H1 (cell line): ENCODE results near the gene TXLNA. TPM values are rescaled to one million over a fixed set of nuclear protein-coding genes. Genes with fewer than 3 reads are reported as not detected.

Source experiments
- CTCF ChIA-PET: fragments of 300-600 bp; sonication (Branson Sonifier 250); formaldehyde crosslinking; loops from one replicate; lab custom pipeline; 2021; ENCODE audit not compliant: partially characterized antibody; lab: Charles Lee
- POLR2A ChIA-PET: fragments of 300-600 bp; sonication (Branson Sonifier 250); formaldehyde crosslinking; loops from one replicate; lab custom pipeline; 2021; ENCODE audit warnings: inconsistent platforms; ENCODE audit not compliant: partially characterized antibody; lab: Charles Lee
- DNase-seq, 2 experiments: peaks; one replicate each; pipeline versions ENCODE4 v3.0.0 to v3.0.0-alpha.2; 2010 to 2022; ENCODE audit warnings: low spot score in 2 of 2, low read depth in 1 of 2, mixed read lengths in 1 of 2
- FAIRE-seq: peaks from 2 replicates; lab custom pipeline; 2011; peaks lifted over from hg19 to GRCh38; lab: Jason Lieb, UNC
- H2AFZ ChIP-seq: 2 replicates; pipeline ENCODE4 v1.8.1; 2012; ENCODE audit warnings: low read length, inconsistent platforms
- H2AK5ac ChIP-seq: 2 replicates; pipeline ENCODE4 v1.6.1; 2013; ENCODE audit warnings: low read depth, low read length
- H2BK120ac ChIP-seq: replicated peaks from 2 replicates; pipeline ENCODE3; 2013; ENCODE audit warnings: low read depth, low read length, inconsistent platforms
- H2BK12ac ChIP-seq: 2 replicates; pipeline ENCODE4 v1.6.1; 2013; ENCODE audit warnings: low read depth, low read length
- H2BK15ac ChIP-seq: 2 replicates; pipeline ENCODE4 v1.6.1; 2013; ENCODE audit warnings: low read length
- H2BK20ac ChIP-seq: 2 replicates; pipeline ENCODE4 v1.6.1; 2013; ENCODE audit warnings: low read length
- H2BK5ac ChIP-seq: 2 replicates; pipeline ENCODE4 v1.6.1; 2013; ENCODE audit warnings: low read depth, low read length
- H3K14ac ChIP-seq: 2 replicates; pipeline ENCODE4 v1.6.1; 2013; ENCODE audit warnings: inconsistent platforms; ENCODE audit not compliant: insufficient read length
- H3K18ac ChIP-seq: 2 replicates; pipeline ENCODE4 v1.6.1; 2013; ENCODE audit warnings: low read length; ENCODE audit errors: extremely low read depth
- H3K23ac ChIP-seq: 2 replicates; pipeline ENCODE4 v1.6.1; 2013; ENCODE audit warnings: inconsistent platforms; ENCODE audit not compliant: insufficient read length
- H3K23me2 ChIP-seq: 2 replicates; pipeline ENCODE4 v1.6.1; 2013; ENCODE audit warnings: low read depth, low read length
- H3K27ac ChIP-seq: 2 replicates; pipeline ENCODE4 v1.6.1; 2011; ENCODE audit warnings: low read depth, low read length, inconsistent platforms
- H3K27me3 ChIP-seq, 4 experiments: replicated peaks in 1 of 4; 1 replicate in 1 of 4; 2 replicates in 3 of 4; pipeline versions ENCODE4 v1.6.1 to v1.8.1; 2011 to 2013; ENCODE audit warnings: low read length in 3 of 4, mild to moderate bottlenecking in 3 of 4, inconsistent platforms in 2 of 4, mixed read lengths in 2 of 4, moderate library complexity in 1 of 4; ENCODE audit not compliant: control insufficient read depth in 3 of 4, insufficient read depth in 3 of 4; ENCODE audit errors: extremely low read depth in 1 of 4
- H3K36me3 ChIP-seq, 4 experiments: 2 replicates each; pipeline versions ENCODE4 v1.6.1 to v1.8.1; 2011 to 2013; ENCODE audit warnings: mild to moderate bottlenecking in 4 of 4, low read length in 3 of 4, moderate library complexity in 2 of 4, control low read depth in 1 of 4, inconsistent platforms in 1 of 4; ENCODE audit not compliant: insufficient read depth in 4 of 4, control insufficient read depth in 2 of 4
- H3K4ac ChIP-seq: replicated peaks from 2 replicates; pipeline ENCODE3; 2013; ENCODE audit warnings: low read length, low read depth, mixed read lengths, inconsistent platforms; ENCODE audit not compliant: insufficient read length
- H3K4me1 ChIP-seq, 4 experiments: replicated peaks in 1 of 4; 1 replicate in 1 of 4; 2 replicates in 3 of 4; pipeline versions ENCODE4 v1.6.1 to v1.8.1; 2011 to 2013; ENCODE audit warnings: low read length in 3 of 4, inconsistent platforms in 2 of 4, mixed read lengths in 1 of 4; ENCODE audit not compliant: insufficient read depth in 4 of 4, control insufficient read depth in 3 of 4
- H3K4me2 ChIP-seq, 2 experiments: 2 replicates each; pipeline versions ENCODE4 v1.6.1 to v1.8.1; 2011 to 2013; ENCODE audit warnings: low read depth in 2 of 2, low read length in 2 of 2, control low read depth in 1 of 2, inconsistent platforms in 1 of 2, mild to moderate bottlenecking in 1 of 2; ENCODE audit not compliant: insufficient read depth in 1 of 2
- H3K4me3 ChIP-seq, 4 experiments: fragments of 200-600, 300-600 bp in 1 of 4; sonication (generic), shearing (Covaris generic), sonication (Bioruptor Twin) in 1 of 4; 2 replicates each; pipeline versions ENCODE4 v1.5.1 to v1.8.1; 2011 to 2016; ENCODE audit warnings: low read length in 4 of 4, low read depth in 3 of 4, control low read depth in 2 of 4, inconsistent platforms in 2 of 4, mild to moderate bottlenecking in 2 of 4, mixed read lengths in 1 of 4, moderate library complexity in 1 of 4; ENCODE audit not compliant: insufficient read depth in 2 of 4; ENCODE audit errors: extremely low read depth in 1 of 4
- H3K56ac ChIP-seq: replicated peaks from 2 replicates; pipeline ENCODE3; 2013; ENCODE audit warnings: low read depth, mild to moderate bottlenecking, mixed read lengths, low read length, inconsistent platforms; ENCODE audit not compliant: insufficient read length
- H3K79me1 ChIP-seq: 2 replicates; pipeline ENCODE4 v1.6.1; 2013; ENCODE audit warnings: low read depth, low read length, control low read depth
- H3K79me2 ChIP-seq, 2 experiments: 2 replicates each; pipeline versions ENCODE4 v1.6.1 to v1.8.1; 2012 to 2013; ENCODE audit warnings: low read length in 2 of 2, mild to moderate bottlenecking in 2 of 2, inconsistent platforms in 1 of 2; ENCODE audit not compliant: insufficient read depth in 2 of 2, control insufficient read depth in 1 of 2
- H3K9ac ChIP-seq, 4 experiments: replicated peaks in 1 of 4; 1 replicate in 1 of 4; 2 replicates in 3 of 4; pipeline versions ENCODE4 v1.6.1 to v1.8.1; 2011 to 2013; ENCODE audit warnings: low read depth in 3 of 4, low read length in 3 of 4, control low read depth in 2 of 4, mild to moderate bottlenecking in 2 of 4, moderate library complexity in 2 of 4, inconsistent platforms in 1 of 4; ENCODE audit errors: extremely low read depth in 1 of 4
- H3K9me3 ChIP-seq, 2 experiments: 2 replicates each; pipeline versions ENCODE4 v1.6.1 to v1.8.1; 2012 to 2013; ENCODE audit warnings: mild to moderate bottlenecking in 2 of 2, moderate library complexity in 2 of 2, control low read depth in 1 of 2, inconsistent platforms in 1 of 2, low read depth in 1 of 2, low read length in 1 of 2, mixed read lengths in 1 of 2; ENCODE audit not compliant: insufficient read depth in 2 of 2
- H4K20me1 ChIP-seq, 2 experiments: replicated peaks in 1 of 2; 2 replicates each; pipeline versions ENCODE3 to v1.8.1; 2011 to 2013; ENCODE audit warnings: inconsistent platforms in 2 of 2, low read length in 2 of 2, mild to moderate bottlenecking in 1 of 2; ENCODE audit not compliant: insufficient read depth in 2 of 2, control insufficient read depth in 1 of 2
- H4K5ac ChIP-seq: 2 replicates; pipeline ENCODE4 v1.6.1; 2013; ENCODE audit warnings: low read length, low read depth, mixed read lengths, inconsistent platforms; ENCODE audit not compliant: insufficient read length
- H4K8ac ChIP-seq: 2 replicates; pipeline ENCODE4 v1.8.0; 2013; ENCODE audit warnings: mild to moderate bottlenecking, moderate library complexity, low read length, inconsistent platforms; ENCODE audit not compliant: insufficient read depth; ENCODE audit errors: extremely low read depth
- H4K91ac ChIP-seq: replicated peaks from 2 replicates; pipeline ENCODE3; 2013; ENCODE audit warnings: low read length, mixed read lengths, inconsistent platforms; ENCODE audit not compliant: insufficient read length
- HDAC2 ChIP-seq, 2 experiments: fragments of 300-600 bp in 1 of 2; sonication (generic) in 1 of 2; IDR thresholded peaks; 2 replicates each; pipeline ENCODE4 v1.6.1; 2011 to 2012; ENCODE audit warnings: low read depth in 2 of 2, low read length in 2 of 2, mild to moderate bottlenecking in 2 of 2, moderate library complexity in 2 of 2, borderline replicate concordance in 1 of 2, inconsistent platforms in 1 of 2
- JUN ChIP-seq: IDR thresholded peaks from 2 replicates; pipeline ENCODE4 v1.6.1; 2011; ENCODE audit warnings: low read depth, mild to moderate bottlenecking, improper control_type of control experiment, low read length
- MAX ChIP-seq: IDR thresholded peaks from 2 replicates; pipeline ENCODE4 v1.6.1; 2012; ENCODE audit warnings: inconsistent platforms
- RBBP5 ChIP-seq: IDR thresholded peaks from 2 replicates; pipeline ENCODE4 v1.7.1; 2012; ENCODE audit warnings: low read depth, mild to moderate bottlenecking, inconsistent platforms, low read length, moderate library complexity, borderline replicate concordance
- RNF2 ChIP-seq: fragments of 200-900, 300-1000 bp; sonication (generic); IDR thresholded peaks from 2 replicates; pipeline ENCODE4 v1.7.1; 2016; ENCODE audit warnings: borderline replicate concordance, low read depth, mild to moderate bottlenecking, antibody characterized with exemption, low read length; ENCODE audit not compliant: poor library complexity, severe bottlenecking; ENCODE audit errors: missing control alignments
- WGBS, 2 experiments: shearing (Covaris generic) in 1 of 2; methylation state at CpG; one replicate each; pipeline versions ENCODE4 v1.1.6 to v1.1.7; 2013 to 2015; ENCODE audit warnings: low lambda C conversion rate in 2 of 2, mixed read lengths in 2 of 2, inconsistent platforms in 1 of 2, low coverage in 1 of 2, missing lambda C conversion rate in 1 of 2; ENCODE audit not compliant: insufficient replicate concordance in 2 of 2, insufficient coverage in 1 of 2, insufficient read length in 1 of 2; ENCODE audit errors: extremely low coverage in 1 of 2, missing lambda C conversion rate in 1 of 2; 5-methylcytosine and 5-hydroxymethylcytosine counted together
- polyA plus RNA-seq, 7 experiments: library from polyadenylated mRNA; depleted of rRNA in 3 of 7; stranded (reverse) in 5 of 7; unstranded in 2 of 7; fragments of >200 nt in 5 of 7; fragments of 200-250 nt in 2 of 7; gene quantifications; 1 replicate in 5 of 7; 2 replicates in 1 of 7; 4 replicates in 1 of 7; pipeline versions ENCODE4 v1.2.1 to v1.2.3, GENCODE V29; 2011 to 2013; ENCODE audit warnings: missing spikeins in 2 of 7, mixed read lengths in 2 of 7
- total RNA-seq: library from RNA; stranded (reverse); fragmentation: NEBNext Ultra II Directional; extraction: Animal tissue kit (Norgen Biotek cat#: 25700); gene quantifications from 2 replicates; pipeline ENCODE4 v1.2.1, GENCODE V29; 2021

TXLNA gene
- total and polyA plus RNA-seq, 2 of the 8 experiments (the other 6 are each of a cell fraction or from before 2014, with no cell fraction given), result 31.3 to 46.9 TPM

GRCh38 chr1:32142446-32143301 is 36.8 kb upstream of the TXLNA start:
- Histone ChIP-seq H2AFZ (no peak overlapping the region), H2BK5ac (no peak overlapping the region), H2BK20ac (no peak overlapping the region), H3K36me3 (no peaks in the 10 kb centered on the region), H3K9me3 (no peaks in the 10 kb centered on the region), H3K14ac (no peak overlapping the region), H3K4me1 (no peaks in the 10 kb centered on the region), H3K23ac (no peak overlapping the region), H3K27ac (no peak overlapping the region)
- DNase-seq, result no peak
- no peak for TF ChIP-seq HDAC2 (IDR thresholded peaks at IDR 0.05; ENCODE audit: borderline replicate concordance in 1 of 2, low read depth in 2 of 2, low read length in 2 of 2)
- TF ChIP-seq JUN, result no peak
- no peak for TF ChIP-seq MAX
- TF ChIP-seq RBBP5, result no peak
- no peak for TF ChIP-seq RNF2
- TF ChIP-seq, all 59 proteins: peak for 0
- no peak overlapping the region for H2BK120ac ChIP-seq
- H4K20me1 ChIP-seq, result peaks cover 4 to 12% of the 10 kb centered on the region in 2 experiments
- no peak overlapping the region for H3K56ac ChIP-seq
- no peak overlapping the region for H3K18ac ChIP-seq
- H2BK12ac ChIP-seq, result no peak overlapping the region
- H3K9ac ChIP-seq, result no peak overlapping the region
- no peak for FAIRE-seq
- 86% methylated on average over 6 of the region's 6 CpGs; no CpG with 5 or more reads in 1 of the 2 experiments for WGBS, 2 experiments
- no peaks in the 10 kb centered on the region for H3K27me3 ChIP-seq
- H4K8ac ChIP-seq, result no peak overlapping the region
- no peak overlapping the region for H4K91ac ChIP-seq
- H3K4ac ChIP-seq, result no peak overlapping the region
- H2BK15ac ChIP-seq, result no peak overlapping the region
- CTCF ChIA-PET, result interaction anchor here (0.9 to 1.4 kb wide), 5 partner anchors 14 to 792 kb away, joined by 3 to 5 read pairs (median 3); no protein-coding TSS in a partner anchor
- peaks cover 2% of the 10 kb centered on the region for H3K79me1 ChIP-seq
- peaks cover 0 to 66% of the 10 kb centered on the region in 2 experiments; a peak in 2 of 4 replicates for H3K79me2 ChIP-seq
- no peak overlapping the region for H2AK5ac ChIP-seq
- no peak overlapping the region for H3K4me2 ChIP-seq
- no peaks in the 10 kb centered on the region for H3K23me2 ChIP-seq
- no peak overlapping the region for H3K4me3 ChIP-seq
- POLR2A ChIA-PET, result interaction anchor here (0.6 to 1.4 kb wide), 5 partner anchors 11 to 216 kb away, joined by 3 to 6 read pairs (median 3); partner anchors contain the start of gene TXLNA
- H4K5ac ChIP-seq, result no peak overlapping the region
